ENCODE data around the gene TDRD6.

Gene TDRD6

DNA sequence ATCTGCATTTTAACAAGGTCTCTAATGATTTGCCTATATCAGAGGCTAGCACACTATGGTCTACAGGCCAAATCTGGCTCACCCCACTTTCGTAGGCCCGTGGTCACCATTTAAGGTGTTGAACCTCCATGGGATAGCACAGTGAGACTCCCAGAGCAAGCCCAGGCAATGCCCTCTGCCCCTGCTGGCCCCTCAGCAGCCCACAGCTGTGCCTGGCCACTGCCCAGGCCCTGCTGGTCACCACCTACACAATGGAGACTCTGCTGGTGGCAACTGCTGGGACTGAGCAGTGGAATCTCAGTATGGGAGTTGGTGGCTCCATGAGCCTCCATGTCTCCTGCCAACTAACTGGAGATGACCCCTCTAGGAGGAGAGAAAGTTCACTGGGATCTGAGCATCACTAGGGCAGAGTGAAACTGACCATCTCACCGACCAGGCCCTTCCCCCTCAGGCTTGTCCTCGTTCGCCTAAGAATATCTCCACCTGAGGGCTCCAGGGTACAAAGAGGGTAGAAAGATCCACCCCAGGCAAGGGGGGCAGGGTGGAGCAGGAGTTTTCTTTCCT is 61.3 kb downstream of the TDRD6 start:
- DNase-seq = no peak

DNA sequence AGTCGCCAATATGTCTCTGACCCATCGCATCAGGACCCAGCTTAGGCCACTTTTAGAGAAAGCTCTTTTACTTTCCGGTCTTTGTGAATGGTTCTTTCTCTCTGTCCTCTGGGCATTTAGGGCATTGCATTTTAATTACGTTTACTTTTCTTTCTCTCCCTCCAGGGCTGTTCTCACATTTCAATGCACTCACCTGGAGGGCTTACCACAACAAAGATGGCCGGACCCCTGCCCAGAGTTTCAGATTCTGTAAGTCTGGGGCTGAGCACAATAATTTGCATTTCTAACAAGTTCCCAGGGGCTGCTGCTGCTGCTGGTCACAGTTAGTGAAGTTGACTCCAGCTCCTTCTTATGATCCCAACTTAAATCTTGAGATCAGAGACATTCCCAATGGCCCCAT is 62.0 kb downstream of the TDRD6 start:
- DNase-seq = no peak

DNA sequence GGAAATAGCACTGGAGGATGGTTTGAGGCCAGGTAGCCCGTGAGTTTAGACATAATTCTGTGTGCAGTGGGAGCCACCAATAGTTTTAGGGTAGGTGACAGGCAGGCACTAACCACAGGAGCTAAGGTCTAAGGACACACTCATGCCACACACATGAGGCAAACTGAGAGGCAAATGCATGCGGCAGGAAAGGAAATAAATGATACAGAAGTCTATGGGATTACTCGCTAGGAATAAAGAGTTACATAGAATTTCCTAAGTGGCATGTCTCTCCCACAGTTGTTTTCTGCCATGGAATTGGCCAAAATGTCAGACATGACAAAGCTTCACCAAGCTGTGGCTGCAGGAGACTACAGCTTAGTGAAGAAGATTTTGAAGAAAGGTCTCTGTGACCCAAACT is 64.0 kb downstream of the TDRD6 start:
- DNase-seq = no peak
